Inflammatory macrophage (primary cell): Measurements from ENCODE around the gene SH3PXD2B.
"Not testable (repeated sequence)": the region's sequence is repeated elsewhere in the genome, so short reads cannot be mapped to it uniquely, and the experiment has no call there.

ENCODE experiments used
- DNase-seq, 2 donors: peaks; one replicate each; pipeline ENCODE4 v3.0.0-alpha.2; 2020 to 2022

Gene SH3PXD2B

DNA sequence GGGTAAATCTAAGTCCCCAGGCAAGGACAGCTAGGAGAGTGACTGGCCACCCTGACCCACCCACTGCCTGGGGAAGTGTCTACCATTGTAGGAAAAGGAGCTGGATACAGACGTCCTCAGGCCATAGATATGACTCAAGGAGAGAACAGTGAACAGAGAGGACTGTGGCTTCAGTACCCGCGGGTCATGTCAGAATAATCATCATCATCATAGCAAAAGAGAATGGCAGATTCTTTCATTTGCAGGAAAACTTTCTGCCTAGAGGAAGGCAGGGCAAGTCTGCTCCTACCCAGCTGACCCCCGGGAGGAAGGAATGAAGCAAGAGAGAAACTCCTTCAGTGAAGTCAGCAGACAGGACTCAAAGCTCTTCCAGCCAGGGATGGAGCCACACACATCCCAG lies 118.6 kb downstream of the SH3PXD2B start:
- no peak for DNase-seq

DNA sequence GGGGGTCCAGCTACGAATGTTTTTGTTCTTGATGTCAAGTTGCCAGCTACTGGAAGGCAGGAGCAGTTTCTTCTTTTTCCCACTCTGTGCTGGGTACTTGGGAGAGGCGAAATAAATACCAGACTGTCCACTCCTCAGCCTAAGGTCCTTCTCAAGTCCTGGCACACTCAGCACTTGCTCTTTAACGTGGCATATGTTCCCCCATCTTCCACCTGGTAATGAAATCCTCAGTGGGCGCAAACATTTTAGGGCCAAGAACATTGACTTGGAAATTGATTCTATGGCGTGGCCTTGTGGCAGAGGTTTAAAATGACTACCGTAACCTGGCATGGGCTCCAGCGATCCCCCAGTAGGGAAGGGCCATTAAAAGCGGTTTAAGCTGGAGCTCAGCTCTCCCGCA lies 119.7 kb downstream of the SH3PXD2B start:
- DNase-seq: no peak

DNA sequence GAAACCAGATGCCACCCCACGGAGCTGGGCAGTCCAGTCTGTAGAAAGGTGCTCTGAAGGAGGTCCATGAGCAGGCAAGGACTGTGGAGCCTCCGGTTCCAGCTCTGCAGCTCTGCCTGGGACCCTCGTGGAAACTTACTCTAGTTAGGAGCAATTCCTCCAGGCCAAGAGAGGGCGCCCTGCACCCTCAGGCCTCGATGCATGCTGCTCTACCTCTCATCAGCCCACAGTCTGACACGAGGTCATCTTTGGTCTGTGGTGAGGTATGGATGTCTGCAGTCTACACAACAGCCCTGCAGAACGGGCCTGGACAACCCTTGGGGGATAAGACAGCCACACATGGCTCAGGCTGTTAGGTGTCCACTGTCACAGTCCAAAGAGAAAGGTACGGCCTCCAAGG lies 120.1 kb downstream of the SH3PXD2B start:
- peak in 1 of 2 donors; percentile 14 for DNase-seq

DNA sequence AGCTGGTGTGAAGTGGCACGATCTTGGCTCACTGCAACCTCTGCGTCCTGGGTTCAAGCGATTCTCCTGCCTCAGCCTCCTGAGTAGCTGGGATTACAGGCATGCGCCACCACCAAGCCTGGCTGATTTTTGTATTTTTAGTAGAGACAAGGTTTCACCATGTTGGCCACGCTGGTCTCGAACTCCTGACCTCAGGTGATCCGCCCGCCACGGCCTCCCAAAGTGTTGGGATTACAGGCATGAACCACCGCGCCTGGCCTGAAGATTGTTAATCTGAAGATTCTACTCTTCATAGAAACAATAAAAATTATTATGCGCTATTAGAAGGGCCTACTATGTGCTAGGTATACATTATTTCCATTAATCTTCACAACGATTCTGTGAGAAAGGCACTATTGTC lies 127.4 kb downstream of the SH3PXD2B start:
- DNase-seq: not testable (repeated sequence)

DNA sequence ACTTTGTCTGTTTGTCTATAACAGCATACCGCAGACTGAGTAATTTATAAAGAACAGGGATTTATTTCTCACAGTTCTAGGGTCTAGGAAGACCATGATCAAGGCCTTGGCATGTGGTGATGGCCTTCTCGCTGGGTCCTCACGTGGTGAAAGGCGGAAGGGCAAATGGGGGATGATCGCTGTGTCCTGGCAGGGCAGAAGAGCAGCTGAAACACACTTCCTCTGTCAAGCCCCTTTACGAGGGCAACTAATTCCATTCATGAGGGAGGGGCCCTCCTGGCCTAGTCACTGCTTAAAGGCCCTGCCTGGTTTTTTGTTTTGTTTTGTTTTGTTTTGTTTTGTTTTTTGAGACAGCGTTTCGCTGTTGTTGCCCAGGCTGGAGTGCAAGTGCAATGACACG lies 128.9 kb downstream of the SH3PXD2B start:
- DNase-seq: no peak

DNA sequence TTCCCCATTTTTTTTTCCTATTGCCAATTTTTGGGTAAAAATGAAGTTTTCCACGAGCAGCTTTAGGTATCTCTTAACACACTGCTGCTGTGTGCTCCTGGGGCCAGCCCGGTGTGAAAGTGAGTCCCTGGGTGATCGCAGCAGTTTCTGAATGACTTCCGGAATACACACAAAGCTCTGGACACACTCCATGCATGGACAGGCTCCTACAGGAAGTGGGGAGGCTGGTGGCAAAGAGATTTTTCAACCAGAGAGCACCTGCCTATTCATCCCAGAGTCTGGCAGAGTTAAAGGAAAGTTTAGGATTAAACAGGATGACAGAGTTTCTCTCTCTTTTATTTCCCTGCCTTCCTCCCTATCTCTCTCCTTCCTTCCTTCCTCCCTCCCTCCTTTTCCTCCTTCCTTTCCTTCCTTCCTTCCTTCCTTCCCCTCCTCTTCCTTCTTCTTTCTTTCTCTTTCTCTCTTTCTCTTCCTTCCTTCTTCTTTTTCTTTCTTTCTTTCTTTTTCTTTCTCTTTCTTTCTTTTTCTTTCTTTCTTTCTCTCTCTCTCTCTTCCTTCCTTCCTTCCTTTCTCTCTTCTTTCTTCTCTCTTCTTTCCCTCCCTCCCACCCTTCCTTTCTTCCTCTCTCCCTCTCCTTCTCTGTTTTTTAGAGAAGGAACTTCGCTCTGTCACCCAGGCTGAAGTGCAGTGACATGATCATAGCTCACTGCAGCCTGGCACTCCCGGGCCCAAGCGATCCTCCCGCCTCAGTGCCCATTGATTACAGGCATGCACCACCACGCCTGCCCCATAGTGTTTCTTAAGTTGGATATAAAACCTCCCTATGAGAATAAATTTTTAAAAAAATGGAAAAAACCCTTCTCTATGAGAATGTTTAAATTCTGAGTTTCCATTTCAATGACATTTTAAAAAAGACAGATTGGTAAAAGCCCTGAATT lies 132.0 kb downstream of the SH3PXD2B start:
- no peak for DNase-seq

GRCh38 chr5:172321593-172321992 lies 132.7 kb downstream of the SH3PXD2B start:
- DNase-seq: no peak

DNA sequence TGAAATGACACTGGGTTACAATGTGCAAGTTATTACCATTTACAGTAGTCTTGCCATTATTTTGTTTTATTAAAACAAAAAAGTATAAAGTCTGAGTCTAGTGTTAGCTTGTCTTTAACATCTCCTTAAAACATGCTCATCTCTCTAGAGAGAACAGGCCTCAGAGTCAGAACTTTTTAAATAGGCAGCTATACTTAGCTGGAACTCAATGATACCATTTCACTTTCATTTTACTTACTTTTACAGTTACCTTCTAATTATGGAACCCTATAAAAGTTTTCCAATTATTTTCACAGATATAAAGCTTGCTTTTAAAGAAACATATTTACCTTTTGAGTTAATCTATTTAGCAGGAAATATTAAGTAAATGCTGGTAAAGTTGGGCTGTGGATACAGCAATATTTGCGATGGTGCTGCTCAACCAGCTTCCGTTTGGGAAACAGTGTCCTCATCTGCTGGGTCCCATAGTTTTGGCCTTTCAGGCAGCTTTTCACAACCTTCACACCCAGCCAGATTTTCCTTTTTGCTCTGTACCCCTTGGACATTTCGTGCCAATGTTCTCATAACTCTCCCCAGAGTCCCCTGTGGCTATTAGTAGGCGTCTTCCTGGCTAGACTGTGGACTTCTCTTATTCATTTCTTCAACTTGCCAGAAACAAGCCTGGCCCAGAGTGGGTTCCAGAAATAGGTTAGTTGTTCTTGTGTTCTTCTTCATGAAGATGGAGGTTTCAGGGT lies 134.4 kb downstream of the SH3PXD2B start:
- no peak for DNase-seq

GRCh38 chr5:172315587-172316493 lies 138.5 kb downstream of the SH3PXD2B start:
- DNase-seq: no peak

DNA sequence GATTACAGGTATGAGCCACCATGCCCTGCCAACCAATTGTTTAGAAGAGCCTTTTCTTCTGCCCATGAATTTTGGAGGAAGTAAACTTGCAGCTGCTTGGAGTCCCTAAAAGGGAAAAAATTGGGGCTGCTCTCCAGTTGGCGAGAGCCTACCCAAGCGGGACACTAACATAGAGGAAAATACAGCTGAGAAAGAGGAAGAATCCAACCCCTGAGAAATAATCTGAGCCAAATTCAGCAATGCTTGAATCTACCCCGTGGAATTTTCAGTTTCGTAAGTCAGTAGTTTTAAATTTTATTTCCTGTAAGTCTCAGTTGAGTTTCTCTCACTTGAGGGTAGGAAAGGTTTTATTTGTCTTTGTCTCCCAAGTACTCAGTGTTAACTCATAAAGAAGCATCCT lies 140.4 kb downstream of the SH3PXD2B start:
- no peak for DNase-seq

- no peak for DNase-seq
Measured at GRCh38 chr5:172312286-172312685, 142.0 kb downstream of the SH3PXD2B start.

DNA sequence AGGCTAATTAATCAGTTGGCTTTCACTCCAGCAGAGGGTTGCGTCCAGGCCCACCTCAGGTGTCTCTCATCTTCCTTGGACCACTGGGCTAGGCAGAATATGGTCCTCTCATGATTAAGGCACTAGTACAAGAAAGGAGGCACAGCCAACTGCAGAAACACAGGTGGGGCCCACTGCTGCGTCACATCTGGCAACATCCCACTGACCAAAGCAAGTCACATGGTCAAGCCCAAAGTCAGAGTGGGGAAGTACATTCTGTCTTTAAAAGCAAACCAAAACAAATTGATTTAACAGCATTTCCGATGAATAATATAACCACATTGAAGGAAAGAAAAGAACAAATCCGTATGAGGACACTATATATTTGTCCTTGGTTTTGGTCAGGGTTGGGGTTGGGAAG lies 142.7 kb downstream of the SH3PXD2B start:
- no peak for DNase-seq

DNA sequence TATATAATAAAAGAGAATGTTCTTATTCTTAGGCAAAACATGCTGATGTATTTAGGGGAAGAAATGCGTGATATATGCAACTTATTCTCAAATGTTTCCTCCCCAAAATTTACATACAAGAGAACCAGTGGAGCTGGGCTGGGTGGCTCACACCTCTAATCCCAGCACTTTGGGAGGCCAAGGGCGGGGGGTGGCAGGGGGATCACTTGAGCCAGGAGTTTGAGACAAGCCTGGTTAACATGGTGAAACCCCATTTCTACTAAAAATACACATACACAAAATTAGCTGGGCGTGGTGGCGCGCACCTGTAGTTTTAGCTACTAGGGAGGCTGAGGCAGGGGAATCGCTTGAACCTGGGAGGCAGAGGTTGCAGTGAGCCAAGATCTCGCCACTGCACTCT lies 143.3 kb downstream of the SH3PXD2B start:
- DNase-seq: no peak

- no peak for DNase-seq
Measured at GRCh38 chr5:172305380-172305779, 148.9 kb downstream of the SH3PXD2B start.

GRCh38 chr5:172303572-172304335 lies 150.6 kb downstream of the SH3PXD2B start:
- peak; percentile 9 to 43 for DNase-seq

DNA sequence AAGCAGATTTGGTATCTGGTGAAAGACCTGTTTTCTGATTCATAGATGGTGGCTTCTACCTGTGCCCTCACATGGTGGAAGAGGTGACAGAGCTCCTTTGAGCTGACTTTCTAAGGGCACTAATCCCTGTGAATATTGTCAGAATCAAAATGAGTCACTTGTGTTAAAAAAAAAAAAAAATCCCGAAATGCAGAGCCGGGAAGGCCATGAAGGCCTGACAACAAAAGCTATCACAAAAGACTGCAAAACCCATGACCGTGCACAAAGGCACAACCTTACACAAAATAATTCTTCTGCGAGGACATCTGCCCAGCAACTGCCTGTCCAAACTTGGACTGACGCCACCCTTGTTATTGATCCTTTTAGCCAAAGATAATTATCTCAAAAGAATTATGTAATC lies 151.2 kb downstream of the SH3PXD2B start:
- DNase-seq: no peak

DNA sequence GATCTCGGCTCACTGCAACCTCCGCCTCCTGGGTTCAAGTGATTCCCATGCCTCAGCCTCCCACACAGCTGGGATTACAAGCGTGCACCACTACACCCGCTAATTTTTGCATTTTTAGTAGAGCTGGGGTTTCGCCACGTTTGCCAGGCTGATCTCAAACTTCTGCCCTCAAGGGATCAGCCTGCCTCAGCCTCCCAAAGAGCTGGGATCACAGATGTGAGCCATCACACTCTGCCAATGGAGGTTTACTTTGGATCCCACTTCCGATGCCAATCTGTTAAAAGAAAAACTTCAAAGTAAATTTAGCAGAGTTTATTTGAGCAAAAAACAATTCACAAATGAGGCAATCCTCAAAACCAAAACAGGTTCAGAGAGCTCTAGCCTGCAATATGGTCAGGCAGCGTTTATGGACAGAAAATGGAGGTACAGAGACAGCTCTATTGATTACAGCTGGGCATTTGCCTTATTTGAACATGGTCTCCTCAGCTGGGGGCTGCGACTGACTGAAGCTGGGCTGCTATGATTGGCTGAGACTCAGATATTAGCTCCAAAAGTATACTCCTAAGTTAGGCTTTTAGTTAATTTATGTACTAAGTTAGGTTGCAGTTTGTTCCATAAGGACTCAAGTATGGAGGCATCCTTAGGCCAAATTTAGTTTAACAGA lies 152.1 kb downstream of the SH3PXD2B start:
- DNase-seq: no peak

DNA sequence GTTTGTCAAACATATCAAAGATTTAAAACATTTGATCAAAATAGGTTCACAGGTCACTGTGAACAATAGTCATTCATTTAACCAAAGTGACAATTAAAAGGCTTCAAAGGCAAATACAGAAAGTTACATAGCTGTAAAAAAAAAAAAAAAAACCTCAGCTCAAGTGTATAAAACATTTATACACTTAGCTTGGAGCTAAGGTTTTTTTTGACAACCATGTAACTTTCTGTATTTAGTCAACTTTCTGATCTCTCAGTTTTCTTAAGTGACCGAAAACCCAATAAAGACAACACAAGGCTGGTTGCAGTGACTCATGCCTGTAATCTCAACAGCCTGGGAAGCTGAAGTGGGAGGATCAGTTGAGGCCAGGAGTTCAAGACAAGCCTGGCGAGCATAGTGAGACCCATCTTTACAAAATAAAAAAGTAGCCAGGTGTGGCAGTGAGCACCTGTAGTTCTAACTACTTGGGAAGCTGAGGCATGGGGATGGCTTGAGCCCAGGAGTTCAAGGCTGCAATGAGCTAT lies 154.3 kb downstream of the SH3PXD2B start:
- no peak for DNase-seq

DNA sequence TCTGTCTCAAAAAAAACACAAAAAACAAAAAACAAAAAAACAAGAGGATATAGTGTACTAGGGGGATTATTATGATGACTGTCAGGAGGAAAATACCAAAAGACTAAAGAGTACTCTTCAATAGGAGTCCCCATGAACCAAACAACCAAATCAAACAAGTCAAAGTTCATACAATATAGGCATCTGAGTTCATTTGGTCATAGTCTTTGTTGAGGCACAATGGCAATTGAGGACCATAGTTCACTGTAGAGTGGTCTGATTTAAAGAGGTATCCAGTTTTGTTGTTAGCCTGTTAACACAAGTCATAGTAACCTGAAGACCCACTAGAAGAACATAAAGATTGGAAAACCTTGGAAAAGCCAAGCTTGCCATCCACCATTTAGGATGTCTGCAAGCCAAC lies 159.5 kb downstream of the SH3PXD2B start:
- no peak for DNase-seq

DNA sequence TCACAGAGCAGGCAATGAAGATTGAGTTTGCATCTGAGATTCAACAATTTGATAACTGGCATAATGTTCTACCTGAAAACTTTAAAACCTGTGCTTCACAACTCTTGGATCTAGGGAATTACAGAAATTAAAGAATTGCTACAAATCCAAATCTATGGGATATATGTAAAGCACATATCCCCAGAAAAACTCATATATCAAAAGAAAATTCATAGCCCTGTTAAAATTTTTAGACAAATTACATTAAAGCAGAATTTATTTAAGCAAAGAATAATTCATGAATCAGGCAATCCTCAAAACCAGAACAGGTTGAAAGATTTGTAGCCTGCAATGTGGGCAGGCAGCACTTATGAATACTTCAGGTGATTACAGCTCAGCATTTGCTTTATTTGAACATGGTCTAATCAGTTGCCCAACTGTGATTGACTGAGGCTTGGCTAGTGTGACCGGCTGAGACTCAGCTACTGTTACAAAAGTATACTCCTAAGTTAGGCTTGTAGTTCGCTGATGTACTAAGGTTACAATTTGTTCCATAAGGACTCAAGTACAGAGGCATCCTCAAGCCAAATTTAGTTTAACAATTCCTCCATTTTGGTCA lies 160.5 kb downstream of the SH3PXD2B start:
- DNase-seq: no peak
